Stimulated activated CD8-positive, alpha-beta memory T cell treated with anti-CD3 and anti-CD28 coated beads, Interleukin-12 subunit alpha, Interleukin-12 subunit beta, amount 100 ng/mL, for 24 hours (primary cell): ENCODE data around the gene ZNF747.
"Not testable (repeated sequence)": the region's sequence is repeated elsewhere in the genome, so short reads cannot be mapped to it uniquely, and the experiment has no call there.

Experiments used
- DNase-seq: peaks from one replicate; pipeline ENCODE4 v3.0.0-alpha.2; 2020; ENCODE audit errors: extremely low read depth

ZNF747 gene

GRCh38 chr16:30533748-30534367 lies 800 bp downstream of the ZNF747 start:
- no peak for DNase-seq

- no peak for DNase-seq
Observed at GRCh38 chr16:30533146-30533522, 1.5 kb downstream of the ZNF747 start.

GRCh38 chr16:30532285-30533145 lies 2.1 kb downstream of the ZNF747 start:
- no peak for DNase-seq

- DNase-seq: no peak
Observed at GRCh38 chr16:30530163-30531037, 4.3 kb downstream of the ZNF747 start.

- DNase-seq: no peak
Observed at GRCh38 chr16:30528799-30529457, 5.7 kb downstream of the ZNF747 start.

- DNase-seq: no peak
Observed at GRCh38 chr16:30527635-30528178, 7.0 kb downstream of the ZNF747 start.

GRCh38 chr16:30526823-30527634 lies 7.6 kb downstream of the ZNF747 start:
- DNase-seq: peak; percentile 89

- DNase-seq: no peak
Observed at GRCh38 chr16:30526137-30526822, 8.4 kb downstream of the ZNF747 start, which contains the start of gene ZNF768. ZNF768 (minus strand) TSS chr16:30526566; CDS start chr16:30526413, 153 bp downstream.

GRCh38 chr16:30525844-30526136 lies 8.9 kb downstream of the ZNF747 start:
- no peak for DNase-seq

GRCh38 chr16:30524575-30525568 lies 9.8 kb downstream of the ZNF747 start:
- no peak for DNase-seq

- DNase-seq: no peak
Observed at GRCh38 chr16:30523768-30524574, 10.7 kb downstream of the ZNF747 start.

GRCh38 chr16:30522702-30523463 lies 11.8 kb downstream of the ZNF747 start:
- not testable (repeated sequence) for DNase-seq

- no peak for DNase-seq
Observed at GRCh38 chr16:30521873-30522641, 12.6 kb downstream of the ZNF747 start.

- no peak for DNase-seq
Observed at GRCh38 chr16:30521476-30521872, 13.2 kb downstream of the ZNF747 start.

GRCh38 chr16:30519120-30520049 lies 15.3 kb downstream of the ZNF747 start:
- no peak for DNase-seq
